ENCODE results near the gene ADGRB2.

DNA sequence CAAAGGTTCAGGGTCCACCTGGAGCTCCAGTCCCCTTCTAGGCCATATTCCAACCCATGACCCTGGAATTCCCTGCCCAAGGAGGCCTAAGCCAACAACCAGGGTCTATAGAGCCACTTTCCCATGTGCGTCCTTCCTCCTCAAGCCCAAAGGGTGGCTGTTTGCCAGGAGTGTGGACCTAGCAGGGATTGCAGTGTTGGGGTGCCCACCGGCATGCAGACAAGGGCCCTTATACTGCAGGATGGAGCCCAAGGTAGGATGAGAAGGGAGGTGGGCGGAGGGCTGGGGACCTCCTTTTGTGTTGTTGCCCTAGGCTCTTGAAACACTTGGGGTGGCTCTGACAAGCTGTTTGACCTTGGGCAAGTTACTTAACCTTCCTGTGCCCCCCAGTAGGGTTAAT is 19.7 kb upstream of the ADGRB2 start:
- no peak for TF ChIP-seq POLR2A (IDR thresholded peaks at IDR 0.05; ENCODE audit: low read depth, low read length)
- TF ChIP-seq TAF1 (IDR thresholded peaks at IDR 0.05; ENCODE audit: borderline replicate concordance, low read depth, low read length) = no peak
- TF ChIP-seq POLR2AphosphoS5 (IDR thresholded peaks at IDR 0.05; ENCODE audit: low read depth, low read length) = no peak

Measured in GM12892 (cell line).